Fibroblast of villous mesenchyme (primary cell): Measurements from ENCODE around the gene DCTD. TPM values are rescaled to one million over a fixed set of nuclear protein-coding genes. Genes with fewer than 3 reads are reported as not detected.
"Not testable (repeated sequence)": the region's sequence is repeated elsewhere in the genome, so short reads cannot be mapped to it uniquely, and the experiment has no call there.

Experiments
- DNase-seq: peaks from one replicate; pipeline ENCODE4 v3.0.0-alpha.2; 2010; ENCODE audit warnings: low read depth
- H3K4me3 ChIP-seq: 2 replicates; pipeline ENCODE4 v1.5.1; 2011; ENCODE audit warnings: low read depth, mild to moderate bottlenecking, low read length
- total RNA-seq: library from RNA; depleted of rRNA; stranded (reverse); fragments of >200 nt; gene quantifications from 2 replicates; pipeline ENCODE4 v1.2.3, GENCODE V29; 2012
- TF ChIP-seq, protein P1 (sequence below): IDR thresholded peaks from 2 replicates; pipeline ENCODE4 v1.5.1; 2012; ENCODE audit warnings: low read depth, mild to moderate bottlenecking, low read length; ENCODE audit not compliant: insufficient read depth

Gene DCTD
- total RNA-seq, 1 donor = 116 TPM

DNA sequence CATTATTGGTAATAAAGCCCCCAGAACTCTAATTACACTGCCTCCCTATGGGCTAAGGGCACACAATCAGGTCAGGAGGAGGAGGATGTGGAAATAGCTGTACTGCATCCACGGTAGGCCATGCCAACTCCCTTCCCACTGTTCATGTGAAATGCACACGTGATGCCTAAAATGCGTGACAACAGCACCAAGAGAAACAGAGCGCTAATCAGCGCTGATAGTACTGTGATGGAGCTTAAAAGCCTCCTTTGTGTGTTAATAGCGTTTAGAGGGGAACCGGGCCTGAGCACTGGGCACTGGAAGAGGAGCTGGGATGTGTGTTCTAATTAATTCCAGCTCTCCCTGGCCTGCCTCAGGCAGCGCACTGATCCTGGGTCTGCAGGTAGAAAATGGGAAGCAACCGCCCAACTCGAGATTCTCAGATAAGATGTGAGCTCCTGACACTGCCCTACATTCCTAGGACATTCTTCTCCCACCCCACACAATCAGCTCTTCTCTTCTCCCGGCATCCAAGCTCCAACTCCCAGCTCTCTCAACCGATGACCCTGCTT, 12.9 kb downstream of the DCTD start:
- TF ChIP-seq, protein P1, sequence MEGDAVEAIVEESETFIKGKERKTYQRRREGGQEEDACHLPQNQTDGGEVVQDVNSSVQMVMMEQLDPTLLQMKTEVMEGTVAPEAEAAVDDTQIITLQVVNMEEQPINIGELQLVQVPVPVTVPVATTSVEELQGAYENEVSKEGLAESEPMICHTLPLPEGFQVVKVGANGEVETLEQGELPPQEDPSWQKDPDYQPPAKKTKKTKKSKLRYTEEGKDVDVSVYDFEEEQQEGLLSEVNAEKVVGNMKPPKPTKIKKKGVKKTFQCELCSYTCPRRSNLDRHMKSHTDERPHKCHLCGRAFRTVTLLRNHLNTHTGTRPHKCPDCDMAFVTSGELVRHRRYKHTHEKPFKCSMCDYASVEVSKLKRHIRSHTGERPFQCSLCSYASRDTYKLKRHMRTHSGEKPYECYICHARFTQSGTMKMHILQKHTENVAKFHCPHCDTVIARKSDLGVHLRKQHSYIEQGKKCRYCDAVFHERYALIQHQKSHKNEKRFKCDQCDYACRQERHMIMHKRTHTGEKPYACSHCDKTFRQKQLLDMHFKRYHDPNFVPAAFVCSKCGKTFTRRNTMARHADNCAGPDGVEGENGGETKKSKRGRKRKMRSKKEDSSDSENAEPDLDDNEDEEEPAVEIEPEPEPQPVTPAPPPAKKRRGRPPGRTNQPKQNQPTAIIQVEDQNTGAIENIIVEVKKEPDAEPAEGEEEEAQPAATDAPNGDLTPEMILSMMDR = no peak
- DNase-seq = no peak
- no peak overlapping the region for H3K4me3 ChIP-seq

DNA sequence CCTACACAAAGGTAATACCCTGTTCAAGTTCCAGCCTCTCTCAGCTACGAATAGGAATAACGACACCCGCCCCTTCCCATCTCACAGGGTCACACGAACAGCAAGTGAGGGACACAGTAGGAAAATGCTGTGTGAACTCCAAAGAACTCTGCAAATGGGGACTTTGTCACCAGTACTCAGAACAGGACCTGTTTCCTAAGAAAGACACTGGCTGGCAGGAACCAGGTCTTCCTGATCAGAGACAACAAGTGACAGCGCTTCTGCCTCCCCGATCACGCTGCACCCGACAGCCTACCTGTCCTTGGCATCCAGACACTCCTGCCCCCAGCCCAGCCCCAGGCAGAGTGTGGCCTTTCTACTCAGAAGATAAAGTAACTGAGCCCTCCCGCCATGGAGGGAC, 14.2 kb downstream of the DCTD start:
- H3K4me3 ChIP-seq = no peak overlapping the region
- TF ChIP-seq, protein P1 = no peak
- DNase-seq = no peak

DNA sequence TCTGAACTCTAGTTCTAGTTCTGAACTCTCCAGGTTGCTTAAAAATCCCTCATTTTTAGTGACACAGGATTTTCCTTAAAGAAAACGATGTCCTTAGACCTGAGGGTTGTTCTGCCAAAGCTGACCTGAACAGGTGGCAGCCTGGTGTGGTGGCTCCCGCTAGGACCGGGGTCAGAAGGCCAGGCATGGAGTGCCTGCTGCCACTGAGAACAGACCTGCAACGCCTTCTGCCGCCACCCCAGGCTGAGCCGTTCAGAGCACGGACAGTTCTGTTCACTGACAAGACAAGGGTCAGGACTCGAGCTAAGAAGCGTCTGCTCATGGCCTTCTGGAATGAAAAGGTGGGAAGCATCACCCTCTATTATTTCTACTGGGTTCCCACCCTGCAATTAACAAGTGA, 15.8 kb downstream of the DCTD start:
- DNase-seq = no peak
- H3K4me3 ChIP-seq = no peak overlapping the region
- TF ChIP-seq, protein P1 = no peak

- DNase-seq, H3K4me3 ChIP-seq: not testable (repeated sequence)
These were observed 17.2 kb downstream of the DCTD start for GRCh38 chr4:182900021-182900420.

DNA sequence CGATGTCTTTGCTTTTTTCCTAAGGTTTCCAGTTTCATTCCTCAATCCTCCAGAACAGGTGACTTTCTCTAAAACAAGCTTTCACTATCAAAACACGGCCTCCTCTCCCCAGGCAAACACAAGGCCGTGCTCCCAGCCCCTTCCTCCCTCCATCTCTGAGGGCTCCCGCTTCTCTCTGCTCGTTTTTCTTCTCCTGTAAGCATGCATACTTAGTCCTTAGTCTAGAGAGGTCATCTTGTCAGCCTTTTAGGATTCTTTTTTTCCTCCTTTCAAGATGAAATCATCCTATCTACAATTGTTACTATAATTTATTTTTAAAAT, 18.7 kb downstream of the DCTD start:
- TF ChIP-seq, protein P1 = no peak
- H3K4me3 ChIP-seq = no peak overlapping the region
- DNase-seq = no peak

DNA sequence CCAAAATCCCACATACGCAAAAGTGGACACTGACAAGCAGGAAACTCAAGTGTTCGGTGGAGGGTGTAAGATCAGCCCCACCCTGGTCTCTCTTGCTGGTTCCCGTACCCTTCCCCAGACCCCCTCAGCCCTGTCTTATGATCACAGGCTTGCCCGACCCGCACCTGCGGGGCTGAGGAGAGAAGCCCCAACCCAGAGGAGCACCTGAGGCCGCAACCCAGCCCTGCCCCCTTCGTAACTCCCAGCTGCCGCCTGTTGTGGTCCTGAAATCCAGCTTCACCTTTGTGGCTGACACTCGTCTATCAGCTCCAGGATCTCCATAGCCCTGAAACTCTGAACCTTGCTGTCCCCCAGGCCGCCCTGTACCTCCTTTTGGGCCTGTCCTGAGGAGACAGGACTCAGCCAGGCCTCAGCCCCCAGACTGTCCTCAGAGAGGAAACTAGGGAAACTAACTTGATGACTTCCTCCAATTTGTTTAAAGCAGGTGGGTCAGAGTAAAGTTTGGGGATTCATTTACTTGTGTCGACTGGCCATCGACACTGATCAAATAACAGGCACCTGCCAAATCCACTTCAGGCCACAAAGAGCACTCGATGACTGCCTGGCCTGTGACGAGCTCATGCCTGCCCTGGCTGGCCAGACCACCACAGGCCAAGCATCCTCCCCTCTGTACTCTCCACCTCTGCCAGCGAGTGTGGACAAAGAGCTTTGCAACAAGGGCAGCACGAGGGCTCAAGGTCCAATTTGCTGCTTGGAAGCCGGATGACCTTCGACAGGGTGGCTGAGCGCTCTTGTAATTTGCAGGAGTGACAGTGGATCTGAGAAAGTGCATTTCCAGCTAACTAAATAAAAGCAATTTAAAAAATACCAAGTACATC, 19.3 kb downstream of the DCTD start:
- H3K4me3 ChIP-seq = no peak overlapping the region
- TF ChIP-seq, protein P1 = no peak
- DNase-seq = no peak

DNA sequence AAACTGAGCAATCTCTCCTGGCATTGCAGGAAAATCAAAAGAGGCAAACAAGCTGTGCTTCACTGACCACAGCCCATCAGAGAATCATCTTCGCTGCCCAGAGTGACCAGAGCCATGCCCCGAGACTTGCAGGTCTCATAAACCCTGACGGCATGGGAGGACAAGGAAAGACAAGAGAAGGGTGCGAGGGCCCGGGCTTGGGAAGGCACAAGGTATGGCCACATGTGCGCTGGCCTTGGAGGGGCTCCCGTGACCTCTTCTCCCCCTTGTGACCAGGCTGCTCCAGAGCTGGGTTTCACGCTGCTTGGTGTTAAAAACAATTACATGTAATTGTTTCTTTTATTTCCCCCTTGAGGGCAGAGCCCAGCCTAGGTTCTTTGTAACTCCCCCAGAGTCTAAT, 20.8 kb downstream of the DCTD start:
- TF ChIP-seq, protein P1 = no peak
- no peak overlapping the region for H3K4me3 ChIP-seq
- DNase-seq = no peak
